RWPE2 (cell line): ENCODE measurements around the gene RBMS2.
A peak's percentile ranks its signal among the peaks of the same experiment; 100 is the strongest.
"Not testable (repeated sequence)": the region's sequence is repeated elsewhere in the genome, so short reads cannot be mapped to it uniquely, and the experiment has no call there.

Experiments used
- ATAC-seq: fragments of 200-7000 bp; cut with Tn5 transposase; 3 replicates; pipeline ENCODE4 v1.9.1; 2021; ENCODE audit warnings: low read depth
- DNase-seq: peaks from one replicate; pipeline ENCODE4 v3.0.0-alpha.2; 2020; ENCODE audit warnings: low spot score
- H3K27ac ChIP-seq: fragments of 450-650 bp; 2 replicates; pipeline ENCODE4 v1.5.1; 2017; ENCODE audit warnings: mild to moderate bottlenecking; ENCODE audit not compliant: poor library complexity, severe bottlenecking
- H3K27me3 ChIP-seq: fragments of 250-450 bp; sonication (Bioruptor Pico); 2 replicates; pipeline ENCODE4 v1.5.1; 2021; ENCODE audit warnings: mild to moderate bottlenecking, moderate library complexity; ENCODE audit not compliant: insufficient read depth, poor library complexity, severe bottlenecking
- H3K36me3 ChIP-seq: fragments of 250-450 bp; sonication (Bioruptor Pico); 2 replicates; pipeline ENCODE4 v1.5.1; 2020; ENCODE audit warnings: low read depth, mild to moderate bottlenecking, moderate library complexity
- H3K4me1 ChIP-seq: fragments of 250-450 bp; sonication (Bioruptor Pico); 2 replicates; pipeline ENCODE4 v1.5.1; 2021; ENCODE audit warnings: mild to moderate bottlenecking, moderate library complexity; ENCODE audit not compliant: insufficient read depth, poor library complexity, severe bottlenecking
- H3K4me3 ChIP-seq: fragments of 250-450 bp; sonication (Bioruptor Pico); 2 replicates; pipeline ENCODE4 v1.5.1; 2021; ENCODE audit warnings: mild to moderate bottlenecking, moderate library complexity; ENCODE audit not compliant: severe bottlenecking
- H3K9me3 ChIP-seq: fragments of 250-450 bp; sonication (Bioruptor Pico); 2 replicates; pipeline ENCODE4 v1.5.1; 2021; ENCODE audit warnings: mild to moderate bottlenecking, moderate library complexity; ENCODE audit not compliant: severe bottlenecking
- TF ChIP-seq, protein P1 (sequence below): fragments of 450-650 bp; IDR thresholded peaks from one replicate; pipeline ENCODE4 v1.5.1; 2017; ENCODE audit warnings: mild to moderate bottlenecking, moderate library complexity; ENCODE audit not compliant: poor library complexity, severe bottlenecking

RBMS2 gene

DNA sequence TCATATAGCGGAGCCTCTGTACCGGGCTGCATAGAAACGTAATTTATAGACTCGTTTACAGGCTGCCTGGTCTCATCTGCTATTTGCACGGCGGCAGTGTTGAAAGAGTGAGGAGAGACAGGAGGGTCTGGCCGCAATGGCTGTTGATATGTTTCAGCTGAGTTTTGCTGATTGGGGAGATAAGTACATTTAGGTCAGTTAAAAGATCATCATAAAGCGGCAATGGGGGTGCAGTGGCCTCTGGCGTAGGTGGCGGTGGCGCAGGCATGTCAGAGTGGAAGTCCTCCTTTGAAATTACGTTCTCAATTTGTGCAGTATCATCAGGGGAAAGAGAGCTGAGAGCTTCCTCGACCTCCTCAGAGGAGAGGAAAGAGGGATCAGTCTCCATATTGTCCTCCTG, 21.7 kb upstream of the RBMS2 start:
- not testable (repeated sequence) for DNase-seq, H3K27ac ChIP-seq, H3K4me3 ChIP-seq, H3K4me1 ChIP-seq, H3K27me3 ChIP-seq, H3K9me3 ChIP-seq, H3K36me3 ChIP-seq, ATAC-seq

DNA sequence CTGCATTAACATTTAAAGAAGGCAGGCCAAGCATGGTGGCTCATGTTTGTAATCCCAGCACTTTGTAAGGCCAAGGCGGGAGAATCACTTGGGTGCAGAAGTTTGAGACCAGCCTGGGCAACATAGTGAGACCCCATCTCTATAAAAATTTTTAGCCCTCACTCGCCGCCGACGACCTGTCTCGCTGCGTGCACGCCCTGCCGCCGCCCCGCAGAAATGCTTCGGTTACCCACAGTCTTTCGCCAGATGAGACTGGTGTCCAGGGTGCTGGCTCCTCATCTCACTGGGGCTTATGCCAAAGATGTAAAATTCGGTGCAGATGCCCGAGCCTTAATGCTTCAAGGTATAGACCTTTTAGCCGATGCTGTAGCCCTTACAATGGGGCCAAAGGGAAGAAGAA, 10.8 kb upstream of the RBMS2 start:
- DNase-seq (no peak), ATAC-seq (no peak)
- Histone ChIP-seq H3K36me3 (no peaks in the 10 kb centered on the region), H3K4me1 (no peaks in the 10 kb centered on the region), H3K4me3 (no peak overlapping the region), H3K9me3 (no peaks in the 10 kb centered on the region), H3K27me3 (no peaks in the 10 kb centered on the region), H3K27ac (no peak overlapping the region)
- TF ChIP-seq, protein P1, sequence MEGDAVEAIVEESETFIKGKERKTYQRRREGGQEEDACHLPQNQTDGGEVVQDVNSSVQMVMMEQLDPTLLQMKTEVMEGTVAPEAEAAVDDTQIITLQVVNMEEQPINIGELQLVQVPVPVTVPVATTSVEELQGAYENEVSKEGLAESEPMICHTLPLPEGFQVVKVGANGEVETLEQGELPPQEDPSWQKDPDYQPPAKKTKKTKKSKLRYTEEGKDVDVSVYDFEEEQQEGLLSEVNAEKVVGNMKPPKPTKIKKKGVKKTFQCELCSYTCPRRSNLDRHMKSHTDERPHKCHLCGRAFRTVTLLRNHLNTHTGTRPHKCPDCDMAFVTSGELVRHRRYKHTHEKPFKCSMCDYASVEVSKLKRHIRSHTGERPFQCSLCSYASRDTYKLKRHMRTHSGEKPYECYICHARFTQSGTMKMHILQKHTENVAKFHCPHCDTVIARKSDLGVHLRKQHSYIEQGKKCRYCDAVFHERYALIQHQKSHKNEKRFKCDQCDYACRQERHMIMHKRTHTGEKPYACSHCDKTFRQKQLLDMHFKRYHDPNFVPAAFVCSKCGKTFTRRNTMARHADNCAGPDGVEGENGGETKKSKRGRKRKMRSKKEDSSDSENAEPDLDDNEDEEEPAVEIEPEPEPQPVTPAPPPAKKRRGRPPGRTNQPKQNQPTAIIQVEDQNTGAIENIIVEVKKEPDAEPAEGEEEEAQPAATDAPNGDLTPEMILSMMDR, result no peak

DNA sequence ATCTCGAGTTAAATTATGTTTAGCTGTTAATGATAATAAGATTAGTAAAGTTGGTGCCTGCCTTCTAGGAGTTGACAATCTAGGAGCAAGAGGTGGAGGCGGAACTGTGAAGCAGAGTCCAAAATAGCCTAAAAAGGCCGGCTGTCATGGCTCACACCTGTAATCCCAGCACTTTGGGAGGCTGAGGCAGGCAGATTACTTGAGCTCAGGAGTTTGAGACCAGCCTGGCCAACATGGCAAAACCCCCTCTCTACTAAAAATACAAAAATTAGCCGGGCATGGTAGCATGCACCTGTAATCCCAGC, 7.7 kb upstream of the RBMS2 start:
- Histone ChIP-seq H3K4me1 (peaks cover 23% of the 10 kb centered on the region), H3K27ac (peak overlapping the region; percentile 1)
- ATAC-seq, H3K36me3 ChIP-seq, H3K27me3 ChIP-seq, H3K4me3 ChIP-seq, H3K9me3 ChIP-seq, DNase-seq: not testable (repeated sequence)
- TF ChIP-seq, protein P1, result peak; percentile 65

DNA sequence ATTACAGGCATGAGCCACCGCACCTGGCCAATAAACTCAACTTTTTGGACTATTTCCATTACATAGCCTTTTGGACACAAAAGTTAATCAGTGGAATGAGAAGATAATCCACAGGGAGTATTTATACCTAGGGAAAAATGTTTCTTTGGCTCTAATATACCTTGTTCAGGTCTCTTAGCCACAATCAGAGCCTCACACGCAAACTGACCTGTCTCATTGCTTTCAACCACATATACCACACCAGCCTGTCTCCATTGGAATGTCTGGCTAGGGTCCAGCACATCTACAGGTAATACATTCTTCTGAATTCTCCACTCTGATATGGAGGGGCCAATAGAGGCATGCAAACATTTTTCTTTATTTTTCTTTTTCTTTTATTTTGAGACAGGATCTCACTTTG, 3.8 kb upstream of the RBMS2 start:
- H3K4me1 ChIP-seq, result peaks cover 45% of the 10 kb centered on the region
- ATAC-seq (peak; percentile 65), DNase-seq (peak; percentile 87)
- no peaks in the 10 kb centered on the region for H3K9me3 ChIP-seq
- peak overlapping the region; percentile 98 for H3K27ac ChIP-seq
- no peaks in the 10 kb centered on the region for H3K27me3 ChIP-seq
- no peaks in the 10 kb centered on the region for H3K36me3 ChIP-seq
- no peak overlapping the region for H3K4me3 ChIP-seq
- TF ChIP-seq, protein P1, result no peak

DNA sequence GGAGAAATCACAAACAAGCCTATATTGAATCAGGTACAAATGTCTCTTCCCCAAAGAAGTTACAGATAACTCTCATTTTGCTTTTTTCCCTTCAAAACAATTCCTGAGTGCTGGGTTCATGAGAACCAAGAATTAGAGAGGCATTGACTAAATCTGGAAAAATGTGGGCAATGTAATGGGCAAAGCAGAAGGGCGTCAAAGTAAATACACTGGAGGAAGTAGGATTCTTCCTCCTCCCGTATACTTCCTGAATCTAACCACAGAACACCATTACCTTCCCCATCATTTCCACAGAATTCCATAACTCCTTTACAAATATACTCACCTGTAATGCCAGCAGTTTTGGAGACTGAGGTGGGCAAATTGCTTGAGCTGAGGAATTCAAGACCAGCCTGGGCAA, 3.0 kb upstream of the RBMS2 start:
- DNase-seq (no peak), ATAC-seq (peak; percentile 69)
- Histone ChIP-seq H3K27me3 (no peaks in the 10 kb centered on the region), H3K4me3 (no peak overlapping the region), H3K9me3 (no peaks in the 10 kb centered on the region), H3K27ac (peak overlapping the region; percentile 98), H3K36me3 (no peaks in the 10 kb centered on the region), H3K4me1 (peaks cover 45% of the 10 kb centered on the region)
- TF ChIP-seq, protein P1, result no peak
